IMR-90 (cell line): ENCODE measurements around the gene PCAT6. TPM values are rescaled to one million over a fixed set of nuclear protein-coding genes. Genes with fewer than 3 reads are reported as not detected.
"Not testable (repeated sequence)": the region's sequence is repeated elsewhere in the genome, so short reads cannot be mapped to it uniquely, and the experiment has no call there.

ENCODE experiments used
- ATAC-seq: fragments of 200-7000 bp; cut with Tn5 transposase; 2 replicates; pipeline ENCODE4 v1.9.1; 2020; ENCODE audit warnings: low read depth, mild to moderate bottlenecking, moderate library complexity
- BruUV-seq: library from RNA; stranded (reverse); fragments of 400-500 nt; replicated peaks from 2 replicates; lab custom pipeline; 2021; lab: Mats Ljungman, UMichigan
- CTCF ChIA-PET: fragments of 300-600 bp; formaldehyde crosslinking; extraction: SDS; loops from one replicate; lab custom pipeline; 2021; ENCODE audit warnings: antibody characterized with exemption; lab: Yijun Ruan, JAX
- POLR2A ChIA-PET: fragments of 300-600 bp; sonication (Branson Sonifier 250); formaldehyde crosslinking; loops from one replicate; lab custom pipeline; 2022; ENCODE audit warnings: antibody characterized with exemption; ENCODE audit not compliant: unreplicated experiment; lab: Charles Lee
- DNase-seq: peaks from one replicate; pipeline ENCODE4 v3.0.0; 2013
- H2AFZ ChIP-seq: replicated peaks from 2 replicates; pipeline ENCODE3; 2013; ENCODE audit warnings: low read length, mild to moderate bottlenecking; ENCODE audit not compliant: poor library complexity
- H2AK5ac ChIP-seq: 2 replicates; pipeline ENCODE4 v1.6.1; 2013; ENCODE audit warnings: low read depth, low read length, inconsistent platforms
- H2AK9ac ChIP-seq: replicated peaks from 2 replicates; pipeline ENCODE3; 2013; ENCODE audit warnings: mild to moderate bottlenecking, low read depth, low read length, moderate library complexity; ENCODE audit not compliant: poor library complexity
- H2BK120ac ChIP-seq: 2 replicates; pipeline ENCODE4 v1.6.1; 2013; ENCODE audit warnings: low read depth, low read length, inconsistent platforms
- H2BK15ac ChIP-seq: 3 replicates; pipeline ENCODE4 v1.6.1; 2013; ENCODE audit warnings: low read depth, low read length, inconsistent platforms
- H2BK20ac ChIP-seq: 2 replicates; pipeline ENCODE4 v1.6.1; 2013; ENCODE audit warnings: low read depth, mild to moderate bottlenecking, inconsistent platforms, low read length, moderate library complexity
- H2BK5ac ChIP-seq: 2 replicates; pipeline ENCODE4 v1.6.1; 2013; ENCODE audit warnings: mild to moderate bottlenecking, low read depth, low read length, inconsistent platforms; ENCODE audit not compliant: poor library complexity, severe bottlenecking
- H3K14ac ChIP-seq: replicated peaks from 2 replicates; pipeline ENCODE4 v1.6.1; 2013; ENCODE audit warnings: low read depth, low read length, inconsistent platforms
- H3K18ac ChIP-seq: 2 replicates; pipeline ENCODE4 v1.6.1; 2013; ENCODE audit warnings: low read depth, low read length, control low read depth
- H3K23ac ChIP-seq: 2 replicates; pipeline ENCODE4 v1.6.1; 2013; ENCODE audit warnings: low read depth, low read length, inconsistent platforms
- H3K27ac ChIP-seq: 2 replicates; pipeline ENCODE4 v1.5.1; 2013; ENCODE audit warnings: mild to moderate bottlenecking, control low read depth, low read length; ENCODE audit not compliant: insufficient read depth
- H3K27me3 ChIP-seq: 2 replicates; pipeline ENCODE4 v1.6.1; 2013; ENCODE audit warnings: low read length; ENCODE audit not compliant: control insufficient read depth, insufficient read depth
- H3K36me3 ChIP-seq: 2 replicates; pipeline ENCODE4 v1.6.1; 2013; ENCODE audit warnings: low read length, mixed read lengths; ENCODE audit not compliant: control insufficient read depth, insufficient read depth
- H3K4ac ChIP-seq: 2 replicates; pipeline ENCODE4 v1.6.1; 2013; ENCODE audit warnings: low read depth, low read length, inconsistent platforms
- H3K4me1 ChIP-seq: 2 replicates; pipeline ENCODE4 v1.6.1; 2013; ENCODE audit warnings: low read length, mixed read lengths; ENCODE audit not compliant: control insufficient read depth, insufficient read depth
- H3K4me2 ChIP-seq: 2 replicates; pipeline ENCODE4 v1.6.1; 2013; ENCODE audit warnings: low read depth, mild to moderate bottlenecking, control low read depth, low read length, moderate library complexity
- H3K4me3 ChIP-seq: 2 replicates; pipeline ENCODE4 v1.5.1; 2013; ENCODE audit warnings: low read depth, mild to moderate bottlenecking, control low read depth, low read length, moderate library complexity; ENCODE audit not compliant: insufficient read depth
- H3K56ac ChIP-seq: 2 replicates; pipeline ENCODE4 v1.6.1; 2013; ENCODE audit warnings: low read length, inconsistent platforms; ENCODE audit not compliant: insufficient read depth; ENCODE audit errors: extremely low read depth
- H3K79me1 ChIP-seq, 2 experiments: 2 replicates each; pipeline ENCODE4 v1.6.1; 2013; ENCODE audit warnings: low read length in 2 of 2, inconsistent platforms in 1 of 2, low read depth in 1 of 2
- H3K9ac ChIP-seq: 2 replicates; pipeline ENCODE4 v1.6.1; 2013; ENCODE audit warnings: low read depth, low read length, control low read depth
- H3K9me1 ChIP-seq: 2 replicates; pipeline ENCODE4 v1.6.1; 2013; ENCODE audit warnings: low read length, inconsistent platforms; ENCODE audit not compliant: insufficient read depth
- H3K9me3 ChIP-seq: 2 replicates; pipeline ENCODE4 v1.6.1; 2013; ENCODE audit warnings: low read length; ENCODE audit not compliant: control insufficient read depth, insufficient read depth
- H4K20me1 ChIP-seq: 2 replicates; pipeline ENCODE4 v1.6.1; 2013; ENCODE audit warnings: low read length, inconsistent platforms; ENCODE audit not compliant: insufficient read depth
- H4K5ac ChIP-seq: 2 replicates; pipeline ENCODE4 v1.6.1; 2013; ENCODE audit warnings: mild to moderate bottlenecking, low read depth, low read length, control low read depth
- H4K8ac ChIP-seq, 2 experiments: 2 replicates each; pipeline ENCODE4 v1.6.1; 2013; ENCODE audit warnings: low read depth in 2 of 2, low read length in 2 of 2, control low read depth in 1 of 2, inconsistent platforms in 1 of 2
- H4K91ac ChIP-seq: 2 replicates; pipeline ENCODE4 v1.6.1; 2013; ENCODE audit warnings: low read depth, low read length, inconsistent platforms; ENCODE audit not compliant: insufficient read depth
- WGBS, 2 experiments: methylation state at CpG; one replicate each; pipeline versions ENCODE4 v1.1.5 to v1.1.7; 2013; ENCODE audit warnings: missing lambda C conversion rate in 2 of 2; ENCODE audit not compliant: insufficient read length in 1 of 2; ENCODE audit errors: extremely low coverage in 2 of 2; 5-methylcytosine and 5-hydroxymethylcytosine counted together
- dilution Hi-C: fragments of 300-500 bp; cut with HindIII; formaldehyde crosslinking; loops from one replicate; pipeline ENCODE4 v1.14.3; 2018; ENCODE audit warnings: low sequenced_read_pairs; ENCODE audit not compliant: unreplicated experiment
- in situ Hi-C: fragments of 300-500 bp; cut with MboI; formaldehyde crosslinking; loops from 3 replicates; pipeline ENCODE4 v1.14.3; 2019; ENCODE audit warnings: low sequenced_read_pairs, inconsistent platforms, mixed read lengths
- intact Hi-C: fragments of 100-400 bp; cut with micrococcal nuclease; formaldehyde crosslinking; loops from 2 replicates; pipeline ENCODE4 v1.10.0; 2022
- polyA plus RNA-seq, 3 experiments: library from polyadenylated mRNA; depleted of rRNA; stranded (reverse); fragments of >200 nt; gene quantifications; 2 replicates each; pipeline ENCODE4 v1.2.3, GENCODE V29; 2012; ENCODE audit warnings: low replicate concordance in 1 of 3
- total RNA-seq: library from RNA; depleted of rRNA; stranded (reverse); fragments of >200 nt; gene quantifications from 2 replicates; pipeline ENCODE4 v1.2.3, GENCODE V29; 2012

PCAT6 gene
- total and polyA plus RNA-seq, 2 of the 4 experiments (the other 2 are of a cell fraction) = 5.8 TPM; not detected in 1

DNA sequence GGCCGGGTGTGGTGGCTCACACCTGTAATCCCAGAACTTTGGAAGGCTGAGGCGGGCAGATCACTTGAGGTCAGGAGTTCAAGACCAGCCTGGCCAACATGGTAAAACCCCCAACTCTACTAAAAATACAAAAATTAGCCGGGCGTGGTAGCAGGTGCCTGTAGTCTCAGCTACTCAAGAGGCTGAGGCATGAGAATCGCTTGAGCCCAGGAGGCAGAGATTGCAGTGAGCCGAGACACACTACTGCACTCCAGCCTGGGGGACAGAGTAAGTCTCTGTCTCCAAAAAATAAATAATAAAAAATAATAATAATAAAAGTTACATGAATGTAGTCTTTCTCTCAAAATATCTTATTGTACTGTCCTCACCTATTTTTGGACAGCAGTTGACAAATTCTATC is 15.8 kb upstream of the PCAT6 start:
- H2BK20ac ChIP-seq, H3K4ac ChIP-seq, H4K91ac ChIP-seq, H4K5ac ChIP-seq, dilution Hi-C loops, intact Hi-C loops, H4K8ac ChIP-seq, in situ Hi-C loops, H3K27me3 ChIP-seq, H3K14ac ChIP-seq, H2AK9ac ChIP-seq, H2AFZ ChIP-seq, H3K56ac ChIP-seq, H3K23ac ChIP-seq, ATAC-seq, H3K18ac ChIP-seq, H3K27ac ChIP-seq, BruUV-seq, H3K4me2 ChIP-seq, H2BK15ac ChIP-seq, H3K4me3 ChIP-seq, H3K9ac ChIP-seq, CTCF ChIA-PET, H2BK120ac ChIP-seq, H2AK5ac ChIP-seq, DNase-seq, POLR2A ChIA-PET, H3K9me3 ChIP-seq, H2BK5ac ChIP-seq, H3K4me1 ChIP-seq: not testable (repeated sequence)
- Histone ChIP-seq H3K36me3 (peaks cover 16% of the 10 kb centered on the region), H4K20me1 (peaks cover 100% of the 10 kb centered on the region), H3K79me1 (peaks cover 17 to 81% of the 10 kb centered on the region in 2 experiments), H3K9me1 (peaks cover 22% of the 10 kb centered on the region)
- no CpG with 5 or more reads among the region's 6 CpGs for WGBS, 2 experiments
